Left cardiac atrium (tissue), 4 donors: ENCODE results near the gene PLXNA3. TPM values are rescaled to one million over a fixed set of nuclear protein-coding genes. Genes with fewer than 3 reads are reported as not detected.

Experiments
- ATAC-seq, 2 donors: fragments of 200-7000 bp; cut with Tn5 transposase; one replicate each; pipeline ENCODE4 v1.9.1; 2020; ENCODE audit warnings: mild to moderate bottlenecking in 2 of 2, moderate library complexity in 2 of 2
- DNase-seq: peaks from one replicate; pipeline ENCODE4 v3.0.0-alpha.2; 2020
- intact Hi-C, 2 donors: fragments of 100-400 bp; cut with DNase I; formaldehyde crosslinking; loops; one replicate each; pipeline versions ENCODE4 v1.14.1 to v1.15.1; 2022 to 2023
- total RNA-seq, 2 donors: library from RNA; stranded (reverse); fragmentation: NEBNext Ultra II Directional; extraction: Animal tissue kit (Norgen Biotek cat#: 25700); gene quantifications; one replicate each; pipeline ENCODE4 v1.2.1, GENCODE V29; 2021
- donor health status: DM: no; HTN: yes; CAD: no.
- donor health status: DM: no; HTN: yes; CAD: no; lungs with severe emphysema.
- donor health status: DM: yes; HTN: yes; CAD: no.
- donor health status: Dilated cardiomyopathy.

Gene PLXNA3
- total RNA-seq, 2 donors from 2014 or later = 24.0 to 28.1 TPM

DNA sequence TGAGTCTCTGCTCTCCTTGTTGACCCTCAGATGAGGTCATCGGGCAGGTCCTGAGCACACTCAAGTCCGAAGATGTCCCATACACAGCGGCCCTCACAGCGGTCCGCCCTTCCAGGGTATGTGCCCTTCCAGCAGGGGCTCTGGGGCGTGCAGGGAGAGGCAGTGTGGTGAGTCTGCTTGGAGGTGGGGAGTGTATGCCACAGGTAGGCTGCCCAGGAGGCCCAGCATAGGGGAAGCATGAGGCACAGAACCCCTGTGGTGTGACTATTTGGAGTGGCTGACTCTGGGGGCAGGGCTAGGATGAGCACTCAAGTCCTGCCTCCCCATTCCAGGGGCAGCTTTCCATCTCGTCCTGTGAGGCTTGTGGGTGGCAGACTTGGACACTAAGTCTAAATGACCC, 24.5 kb upstream of the PLXNA3 start:
- intact Hi-C loops = no loop called here
- DNase-seq (no peak), ATAC-seq (no peak)

GRCh38 chrX:154434394-154435168, 23.5 kb upstream of the PLXNA3 start:
- ATAC-seq = no peak
- intact Hi-C loops = no loop called here
- DNase-seq = no peak

DNA sequence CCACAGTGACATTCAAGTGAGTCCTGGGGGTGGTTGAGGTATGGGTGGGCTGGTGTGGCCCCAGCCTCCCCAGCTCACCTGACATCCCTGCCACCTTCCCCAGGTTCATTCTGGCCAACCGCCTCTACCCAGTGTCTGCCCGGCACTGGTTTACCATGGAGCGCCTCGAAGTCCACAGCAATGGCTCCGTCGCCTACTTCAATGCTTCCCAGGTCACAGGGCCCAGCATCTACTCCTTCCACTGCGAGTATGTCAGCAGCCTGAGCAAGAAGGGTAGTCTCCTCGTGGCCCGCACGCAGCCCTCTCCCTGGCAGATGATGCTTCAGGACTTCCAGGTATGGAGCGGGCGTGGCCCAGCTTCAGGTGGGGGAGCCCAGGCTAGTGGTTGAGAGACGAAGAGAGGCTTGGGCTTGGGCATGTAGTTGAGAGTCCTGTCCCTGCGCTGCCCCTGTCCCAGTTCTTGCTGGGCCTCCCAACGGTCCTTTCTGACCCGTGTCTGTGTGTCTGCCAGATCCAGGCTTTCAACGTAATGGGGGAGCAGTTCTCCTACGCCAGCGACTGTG, 22.8 kb upstream of the PLXNA3 start:
- ATAC-seq (no peak), DNase-seq (no peak)
- intact Hi-C loops = no loop called here

DNA sequence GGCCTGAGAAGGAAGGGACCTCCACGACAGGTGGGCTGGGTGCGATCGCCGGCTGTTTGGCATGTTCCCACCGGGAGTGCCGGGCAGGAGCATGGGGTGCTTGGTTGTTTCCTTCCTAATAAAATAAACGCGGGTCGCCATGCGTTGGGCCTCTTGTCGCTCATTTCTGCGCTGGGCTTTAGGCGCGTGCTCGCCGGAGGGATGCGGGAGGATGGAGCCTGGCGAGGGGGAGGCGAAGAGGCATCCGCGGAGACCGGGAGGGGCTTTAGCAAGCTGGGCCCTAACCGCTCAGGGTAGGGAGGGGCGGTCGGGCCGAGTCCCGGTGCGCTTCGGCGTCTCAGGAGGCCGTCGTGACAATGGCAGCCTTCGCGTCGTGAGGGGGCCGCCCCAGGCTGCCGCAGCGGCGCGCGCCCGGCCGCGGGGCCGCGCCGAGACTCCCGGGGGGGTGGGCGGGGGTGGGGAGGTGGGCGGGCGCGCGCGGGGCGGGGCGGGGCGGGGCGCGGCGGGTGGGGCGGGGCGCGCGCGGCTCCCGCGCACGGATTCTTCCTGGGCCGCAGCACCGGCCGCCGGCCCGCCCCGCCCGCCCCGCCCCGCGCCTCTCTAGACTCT, 21.6 kb upstream of the PLXNA3 start:
- intact Hi-C loops = no loop called here
- peak; percentile 28 to 60 for ATAC-seq
- DNase-seq = peak; percentile 53

DNA sequence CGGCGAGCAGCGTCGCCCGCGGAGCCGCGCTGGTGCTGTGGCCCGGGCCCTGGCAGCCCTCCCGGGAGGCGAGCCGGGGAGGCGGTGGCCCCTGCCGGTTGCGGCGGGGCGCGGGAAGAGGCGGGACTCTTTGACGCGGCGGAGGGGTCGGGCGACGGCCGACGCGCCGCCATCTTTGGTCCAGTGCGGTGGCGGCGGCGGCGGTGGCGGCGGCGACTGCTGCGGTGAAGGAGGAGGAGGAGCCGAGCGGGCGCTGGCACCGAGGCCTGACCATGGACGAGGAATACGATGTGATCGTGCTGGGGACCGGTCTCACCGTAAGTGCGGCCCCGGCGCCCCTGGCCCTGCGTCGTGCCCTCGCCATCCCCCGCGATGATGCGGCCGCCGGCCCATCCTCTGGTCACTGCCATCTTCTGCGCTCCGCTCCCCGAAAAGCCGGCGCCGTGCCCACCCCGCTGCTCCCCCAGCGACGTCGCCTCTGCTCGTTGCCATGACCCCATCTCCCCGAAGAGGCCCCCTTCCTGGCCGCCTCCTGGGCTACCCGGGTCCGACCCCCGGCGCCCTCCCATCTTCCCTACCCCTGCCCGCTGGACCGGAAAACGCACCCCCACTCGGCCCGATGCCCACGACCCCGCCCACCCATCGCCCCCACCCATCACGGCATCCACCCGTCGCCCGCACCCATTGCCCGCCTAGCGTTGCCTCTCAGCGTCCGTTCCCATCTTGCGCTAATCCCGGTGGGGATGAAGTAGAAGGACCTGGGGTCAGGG, 20.9 kb upstream of the PLXNA3 start, which contains the start of gene GDI1:
GDI1 (plus strand) TSS at position 172 of the 770 bp plus-strand sequence; CDS start at position 273, 101 bp downstream.
- intact Hi-C loops = no loop called here
- DNase-seq (peak; percentile 69), ATAC-seq (peak; percentile 68 to 76)

DNA sequence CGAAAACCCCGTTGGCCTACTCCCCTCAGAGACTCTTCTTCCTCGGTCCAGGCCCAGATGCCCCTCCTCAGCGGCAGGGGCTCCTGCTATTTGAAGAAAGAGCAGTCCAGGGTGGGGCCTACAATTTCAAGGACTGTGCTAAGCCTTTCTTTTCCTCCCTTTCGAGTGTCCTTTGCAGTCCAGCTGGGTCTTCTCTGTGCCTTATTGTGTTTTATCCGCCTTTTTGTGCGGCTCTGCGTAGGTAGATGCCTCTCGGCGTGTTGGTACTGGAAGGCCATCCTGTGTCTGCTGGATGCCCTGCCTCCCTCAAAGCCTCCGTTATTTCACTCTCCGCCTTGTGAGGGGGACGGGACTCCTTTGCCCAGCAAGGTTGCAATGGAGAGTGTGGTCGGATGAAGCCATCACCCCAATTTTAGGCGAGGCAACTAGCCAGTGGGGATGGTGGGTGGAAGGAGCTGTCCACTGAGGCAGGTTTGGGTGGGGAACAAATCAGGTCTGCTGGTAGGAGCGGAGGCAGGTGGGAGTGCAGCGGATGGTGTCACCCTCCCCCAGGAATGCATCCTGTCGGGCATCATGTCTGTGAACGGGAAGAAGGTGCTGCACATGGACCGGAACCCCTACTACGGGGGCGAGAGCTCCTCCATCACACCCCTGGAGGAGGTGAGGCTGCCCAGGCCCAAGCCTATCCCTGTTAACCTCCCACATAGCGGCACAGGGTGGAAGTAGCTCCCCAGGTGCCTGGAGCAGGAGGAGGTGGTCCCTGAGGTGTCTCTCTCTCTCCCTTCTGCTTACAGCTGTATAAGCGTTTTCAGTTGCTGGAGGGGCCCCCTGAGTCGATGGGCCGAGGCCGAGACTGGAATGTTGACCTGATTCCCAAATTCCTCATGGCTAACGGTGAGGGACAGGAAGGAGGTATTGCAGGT, 19.8 kb upstream of the PLXNA3 start:
- intact Hi-C loops = no loop called here
- ATAC-seq = no peak
- DNase-seq = no peak

DNA sequence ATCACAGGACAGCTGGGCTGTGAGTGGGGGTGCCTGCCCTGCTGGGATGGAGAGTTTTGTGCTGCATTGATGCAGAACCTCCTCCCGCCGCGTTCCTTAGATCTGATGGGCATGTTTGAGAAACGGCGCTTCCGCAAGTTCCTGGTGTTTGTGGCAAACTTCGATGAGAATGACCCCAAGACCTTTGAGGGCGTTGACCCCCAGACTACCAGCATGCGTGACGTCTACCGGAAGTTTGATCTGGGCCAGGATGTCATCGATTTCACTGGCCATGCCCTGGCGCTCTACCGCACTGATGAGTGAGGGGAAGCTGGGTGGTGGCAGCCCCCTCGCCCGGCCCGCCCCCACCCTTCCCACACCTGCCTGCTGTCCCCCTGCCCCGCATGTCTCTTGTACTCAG, 18.2 kb upstream of the PLXNA3 start:
- ATAC-seq = no peak
- DNase-seq = no peak
- intact Hi-C loops = no loop called here

DNA sequence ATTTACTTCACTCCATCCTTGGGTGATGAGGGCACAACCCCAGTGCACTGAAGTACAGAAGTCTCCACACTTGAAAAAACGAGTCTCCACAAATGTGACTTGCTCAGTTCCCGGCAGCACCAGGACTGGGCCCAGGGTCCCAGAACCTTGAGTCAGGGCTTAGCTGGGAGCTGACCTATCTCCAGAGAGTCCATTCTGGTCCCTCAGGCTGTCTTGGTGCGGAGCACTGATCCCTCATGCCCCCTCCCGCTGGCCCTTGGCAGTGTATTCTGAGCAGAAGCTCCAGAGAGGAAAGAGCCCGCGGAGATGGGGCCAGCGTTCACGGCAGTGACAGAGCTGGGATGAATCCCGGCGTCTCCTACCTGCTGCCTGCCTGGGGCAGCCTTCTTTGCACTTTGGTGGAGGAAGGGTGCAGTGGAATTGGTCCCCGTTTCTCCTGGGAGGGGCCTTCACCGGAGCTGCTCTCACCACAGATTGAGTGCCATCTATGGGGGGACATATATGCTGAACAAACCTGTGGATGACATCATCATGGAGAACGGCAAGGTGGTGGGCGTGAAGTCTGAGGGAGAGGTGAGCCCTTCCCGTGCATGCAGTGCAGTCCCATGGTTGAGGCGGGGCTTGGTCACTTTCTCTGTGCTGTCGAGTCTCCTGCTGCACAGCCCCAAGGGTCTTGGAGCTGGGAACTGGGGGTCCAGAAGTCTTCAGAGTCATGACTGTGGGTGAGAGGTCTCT, 17.3 kb upstream of the PLXNA3 start:
- no peak for ATAC-seq
- intact Hi-C loops = no loop called here
- DNase-seq = no peak

GRCh38 chrX:154441564-154441963, 16.5 kb upstream of the PLXNA3 start:
- no peak for ATAC-seq
- intact Hi-C loops = no loop called here
- DNase-seq = no peak

DNA sequence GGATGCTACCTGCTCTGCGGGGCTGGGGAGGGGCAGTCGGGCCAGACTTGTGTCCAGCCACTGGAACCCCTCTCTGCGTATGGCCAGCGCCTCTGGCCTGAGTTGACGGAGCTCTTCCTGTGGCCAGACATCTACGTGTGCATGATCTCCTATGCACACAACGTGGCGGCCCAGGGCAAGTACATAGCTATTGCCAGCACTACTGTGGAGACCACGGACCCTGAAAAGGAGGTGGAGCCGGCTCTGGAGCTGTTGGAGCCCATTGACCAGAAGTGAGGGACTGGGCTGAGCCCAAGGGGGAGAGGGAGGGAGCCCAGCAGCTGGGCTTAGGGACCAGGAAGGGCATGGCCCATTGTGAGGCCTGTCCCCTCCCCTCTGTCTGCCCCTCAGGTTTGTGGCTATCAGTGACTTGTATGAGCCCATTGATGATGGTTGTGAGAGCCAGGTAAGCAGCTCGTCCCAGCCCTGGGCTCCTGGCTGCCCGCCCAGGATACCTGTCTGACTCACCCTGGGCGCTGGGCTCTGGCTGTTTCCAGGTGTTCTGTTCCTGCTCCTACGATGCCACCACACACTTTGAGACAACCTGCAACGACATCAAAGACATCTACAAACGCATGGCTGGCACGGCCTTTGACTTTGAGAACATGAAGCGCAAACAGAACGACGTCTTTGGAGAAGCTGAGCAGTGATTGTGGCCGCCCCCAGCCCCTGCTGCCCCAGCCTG, 15.9 kb upstream of the PLXNA3 start:
- ATAC-seq (no peak), DNase-seq (no peak)
- intact Hi-C loops = no loop called here

- ATAC-seq = peak; percentile 3 to 8
- no peak for DNase-seq
- intact Hi-C loops = no loop called here
Observed at GRCh38 chrX:154443479-154443910, 14.6 kb upstream of the PLXNA3 start.

DNA sequence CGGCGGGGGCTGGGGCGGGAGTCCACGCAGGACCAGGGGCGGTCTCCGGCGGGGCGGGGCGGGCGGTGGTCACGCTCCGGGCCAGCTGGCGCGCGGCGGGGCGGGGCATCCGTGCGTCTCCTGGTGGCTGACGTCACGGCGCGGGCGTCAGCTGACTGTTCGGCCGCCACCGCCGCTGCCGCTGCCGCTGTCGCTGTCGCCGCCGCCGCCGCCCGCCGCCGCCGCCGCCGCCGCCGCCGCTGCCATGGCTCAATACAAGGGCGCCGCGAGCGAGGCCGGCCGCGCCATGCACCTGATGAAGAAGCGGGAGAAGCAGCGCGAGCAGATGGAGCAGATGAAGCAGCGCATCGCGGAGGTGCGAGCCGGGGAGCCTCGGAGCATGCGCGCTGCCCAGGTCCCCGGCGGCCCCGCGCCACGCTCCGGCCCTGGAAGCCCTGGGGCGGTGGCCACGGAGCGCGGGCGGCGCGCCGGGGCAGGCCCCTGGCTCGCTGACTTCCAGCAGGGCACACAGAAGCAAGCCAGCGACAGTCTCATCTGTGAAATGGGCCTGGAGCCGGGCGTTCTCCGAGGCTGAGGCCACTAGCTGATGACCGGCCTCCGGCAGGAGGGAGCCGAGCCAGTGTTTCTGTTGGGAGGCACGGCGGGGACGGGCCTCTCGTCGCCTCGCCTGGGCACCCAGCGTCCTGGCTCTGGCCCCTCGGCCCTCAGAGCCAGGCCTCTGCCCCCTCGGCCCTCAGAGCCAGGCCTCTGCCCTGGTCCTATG, 13.9 kb upstream of the PLXNA3 start, which contains the start of gene FAM50A:
FAM50A (plus strand) TSS at position 150 of the 763 bp plus-strand sequence; CDS start at position 245, 95 bp downstream.
- intact Hi-C loops = no loop called here
- DNase-seq = peak; percentile 88
- ATAC-seq = peak; percentile 89 to 94

DNA sequence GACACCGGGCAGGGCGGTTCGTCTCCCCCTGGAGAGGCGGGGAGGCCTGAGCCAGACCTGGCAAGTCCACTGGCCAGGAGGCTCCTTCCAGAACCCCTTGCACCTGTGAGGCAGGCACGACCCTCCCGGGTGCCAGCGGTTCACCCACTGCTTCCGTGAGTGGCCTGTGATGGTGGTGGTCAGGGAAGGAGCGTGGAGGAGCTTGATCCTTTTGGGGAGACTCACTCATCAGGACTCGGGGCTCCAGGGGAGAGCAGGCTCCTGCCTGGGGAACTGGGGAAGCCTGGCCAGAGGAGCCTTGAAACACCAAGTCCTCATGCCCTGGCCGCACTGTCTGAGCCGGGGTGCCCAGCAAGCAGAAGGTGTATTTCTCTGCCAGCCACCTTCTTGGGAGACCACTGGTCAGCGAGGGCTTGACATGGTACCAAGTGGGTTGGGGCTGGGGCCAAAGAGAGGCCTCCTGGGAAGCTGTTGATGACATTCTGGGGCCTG, 13.3 kb upstream of the PLXNA3 start:
- intact Hi-C loops = no loop called here

DNA sequence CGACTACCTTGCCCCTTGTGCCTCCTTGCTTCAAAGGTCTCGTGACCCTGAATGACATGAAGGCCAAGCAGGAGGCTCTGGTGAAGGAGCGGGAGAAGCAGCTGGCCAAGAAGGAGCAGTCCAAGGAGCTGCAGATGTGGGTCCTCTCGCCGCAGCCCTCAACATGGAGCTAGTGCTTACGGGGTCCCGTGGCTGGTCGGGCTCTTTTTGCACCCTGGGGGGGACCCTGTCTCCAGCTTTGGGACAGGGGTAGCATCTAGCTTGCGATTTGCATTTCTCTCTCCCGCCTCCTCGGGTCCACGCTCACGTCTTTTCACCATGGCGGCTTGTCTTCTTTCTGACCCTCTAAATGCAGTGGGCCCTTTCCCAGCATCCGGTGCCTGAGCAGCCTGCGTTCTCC, 12.3 kb upstream of the PLXNA3 start:
- DNase-seq (no peak), ATAC-seq (no peak)
- intact Hi-C loops = no loop called here

More for the DNA sequence above, 13.3 kb upstream of the PLXNA3 start:
- ATAC-seq = no peak
- no peak for DNase-seq

DNA sequence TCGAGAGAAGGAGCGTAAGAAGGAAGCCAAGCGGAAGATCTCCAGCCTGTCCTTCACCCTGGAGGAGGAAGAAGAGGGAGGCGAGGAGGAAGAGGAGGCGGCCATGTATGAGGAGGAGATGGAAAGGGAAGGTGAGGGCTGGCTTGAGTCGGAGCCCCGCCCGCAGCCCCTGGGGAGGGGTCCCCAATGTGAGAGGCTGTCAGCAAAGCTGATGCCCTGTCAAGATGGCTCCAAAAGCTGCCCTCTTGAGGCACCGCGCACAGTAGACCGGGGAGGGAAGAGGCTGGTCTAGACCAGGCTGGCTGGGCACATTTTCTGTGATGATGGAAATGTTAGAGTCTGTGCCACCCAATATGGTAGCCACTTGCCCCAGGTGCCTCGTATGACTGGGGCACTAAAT, 11.7 kb upstream of the PLXNA3 start:
- intact Hi-C loops = no loop called here

GRCh38 chrX:154448484-154448883, 9.6 kb upstream of the PLXNA3 start:
- DNase-seq (no peak), ATAC-seq (no peak)
- intact Hi-C loops = no loop called here

More for the DNA sequence above, 11.7 kb upstream of the PLXNA3 start:
- DNase-seq = no peak
- no peak for ATAC-seq
